Hepatocyte (in vitro differentiated cells): Measurements from ENCODE around the gene CCDC127. TPM values are rescaled to one million over a fixed set of nuclear protein-coding genes. Genes with fewer than 3 reads are reported as not detected.

Source experiments
- DNase-seq: peaks from one replicate; pipeline ENCODE4 v3.0.0-alpha.2; 2016; ENCODE audit warnings: low spot score
- H2AFZ ChIP-seq: fragments of 200-600 bp; sonication (generic); 2 replicates; pipeline ENCODE4 v1.6.0; 2016; ENCODE audit warnings: antibody characterized with exemption, mild to moderate bottlenecking
- H3K27ac ChIP-seq: fragments of 200-600 bp; sonication (generic); 2 replicates; pipeline ENCODE4 v1.5.1; 2016; ENCODE audit warnings: mild to moderate bottlenecking
- H3K27me3 ChIP-seq: fragments of 200-600 bp; sonication (generic); 2 replicates; pipeline ENCODE4 v1.6.1; 2016
- H3K36me3 ChIP-seq: fragments of 200-600 bp; sonication (generic); replicated peaks from 2 replicates; pipeline ENCODE4 v1.5.1; 2016; ENCODE audit warnings: low read depth; ENCODE audit not compliant: insufficient read depth
- H3K4me1 ChIP-seq: fragments of 200-600 bp; sonication (generic); 2 replicates; pipeline ENCODE4 v1.5.1; 2016; ENCODE audit warnings: mild to moderate bottlenecking, moderate library complexity; ENCODE audit not compliant: insufficient read depth
- H3K4me2 ChIP-seq: fragments of 200-600 bp; sonication (generic); 2 replicates; pipeline ENCODE4 v1.6.0; 2016
- H3K4me3 ChIP-seq: fragments of 200-600 bp; sonication (generic); 2 replicates; pipeline ENCODE4 v1.5.1; 2016; ENCODE audit warnings: mild to moderate bottlenecking
- H3K79me2 ChIP-seq: fragments of 200-600 bp; sonication (generic); 2 replicates; pipeline ENCODE4 v1.6.0; 2017; ENCODE audit warnings: mild to moderate bottlenecking
- H3K9me2 ChIP-seq: fragments of 200-600 bp; sonication (generic); replicated peaks from 2 replicates; pipeline ENCODE4 v1.6.0; 2017; ENCODE audit warnings: mild to moderate bottlenecking; ENCODE audit not compliant: insufficient read depth
- H3K9me3 ChIP-seq: fragments of 200-600 bp; sonication (generic); 2 replicates; pipeline ENCODE4 v1.5.1; 2016; ENCODE audit warnings: low read depth, mild to moderate bottlenecking
- H4K20me1 ChIP-seq: fragments of 200-600 bp; sonication (generic); 2 replicates; pipeline ENCODE4 v1.6.0; 2016; ENCODE audit warnings: mild to moderate bottlenecking; ENCODE audit not compliant: insufficient read depth, poor library complexity, severe bottlenecking
- CTCF ChIP-seq: fragments of 200-600 bp; sonication (generic); IDR thresholded peaks from 2 replicates; pipeline ENCODE4 v1.5.1; 2016; ENCODE audit warnings: antibody characterized with exemption, mild to moderate bottlenecking; ENCODE audit not compliant: poor library complexity
- EZH2 ChIP-seq: fragments of 200-600 bp; sonication (generic); IDR thresholded peaks from 2 replicates; pipeline ENCODE4 v1.6.1; 2016; ENCODE audit warnings: antibody characterized with exemption, mild to moderate bottlenecking, borderline replicate concordance
- EZH2phosphoT487 ChIP-seq: fragments of 200-600 bp; sonication (generic); IDR thresholded peaks from one replicate; pipeline ENCODE4 v1.6.1; 2018; ENCODE audit warnings: antibody characterized with exemption, mild to moderate bottlenecking, low read depth, moderate library complexity; ENCODE audit not compliant: unreplicated experiment, severe bottlenecking
- WGBS: methylation state at CpG from one replicate; pipeline ENCODE4 v1.1.6; 2016; ENCODE audit warnings: low lambda C conversion rate; ENCODE audit errors: missing lambda C conversion rate; 5-methylcytosine and 5-hydroxymethylcytosine counted together
- polyA plus RNA-seq: library from polyadenylated mRNA; unstranded; fragments of >200 nt; fragmentation: Nextera tagmentation; extraction: Ambion mirVana; gene quantifications from 2 replicates; pipeline ENCODE4 v1.2.1, GENCODE V29; 2016
- total RNA-seq: library from RNA; depleted of rRNA; stranded (reverse); fragments of >200 nt; gene quantifications from 2 replicates; pipeline ENCODE4 v1.2.3, GENCODE V29; 2014

The CCDC127 gene
- total and polyA plus RNA-seq, 2 experiments from 2014 or later, result 4.8 to 13.7 TPM

GRCh38 chr5:160921-161802 is 56.8 kb downstream of the CCDC127 start:
- Histone ChIP-seq H3K36me3 (no peaks in the 10 kb centered on the region), H4K20me1 (no peaks in the 10 kb centered on the region), H3K4me3 (no peak overlapping the region), H3K79me2 (no peaks in the 10 kb centered on the region), H3K4me2 (no peak overlapping the region), H3K9me3 (no peaks in the 10 kb centered on the region), H3K9me2 (no peaks in the 10 kb centered on the region), H3K27me3 (no peaks in the 10 kb centered on the region), H2AFZ (no peak overlapping the region), H3K4me1 (no peaks in the 10 kb centered on the region), H3K27ac (no peak overlapping the region)
- TF ChIP-seq CTCF, result no peak
- no peak for TF ChIP-seq EZH2
- TF ChIP-seq EZH2phosphoT487, result no peak
- no peak for DNase-seq
- 91% methylated on average over 23 of the region's 23 CpGs for WGBS

DNA sequence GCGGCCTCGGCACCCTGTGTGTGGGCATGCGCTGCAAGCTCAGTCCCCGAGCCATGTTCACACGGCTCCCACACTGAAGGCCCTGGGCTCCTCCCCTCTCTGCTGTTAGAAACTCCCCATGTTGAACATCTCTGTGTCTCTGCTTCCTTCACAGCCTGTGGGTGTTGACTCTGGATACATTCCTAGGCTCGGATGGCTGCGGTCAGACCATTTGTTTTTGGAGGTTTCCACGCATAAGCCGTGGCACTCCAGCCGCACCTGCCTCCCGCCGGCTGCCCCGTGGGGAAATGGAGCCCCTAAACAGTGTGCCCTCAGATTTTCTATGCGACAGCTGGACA is 57.8 kb downstream of the CCDC127 start:
- H4K20me1 ChIP-seq, result no peaks in the 10 kb centered on the region
- no peaks in the 10 kb centered on the region for H3K79me2 ChIP-seq
- no peak overlapping the region for H3K4me2 ChIP-seq
- no peaks in the 10 kb centered on the region for H3K27me3 ChIP-seq
- no peaks in the 10 kb centered on the region for H3K9me3 ChIP-seq
- H3K9me2 ChIP-seq, result no peaks in the 10 kb centered on the region
- DNase-seq, result no peak
- H2AFZ ChIP-seq, result no peak overlapping the region
- no peak overlapping the region for H3K4me3 ChIP-seq
- WGBS, result 94% methylated on average over 14 of the region's 14 CpGs
- TF ChIP-seq EZH2phosphoT487, result no peak
- TF ChIP-seq CTCF, result no peak
- TF ChIP-seq EZH2, result no peak
- H3K4me1 ChIP-seq, result no peaks in the 10 kb centered on the region
- no peaks in the 10 kb centered on the region for H3K36me3 ChIP-seq
- no peak overlapping the region for H3K27ac ChIP-seq

DNA sequence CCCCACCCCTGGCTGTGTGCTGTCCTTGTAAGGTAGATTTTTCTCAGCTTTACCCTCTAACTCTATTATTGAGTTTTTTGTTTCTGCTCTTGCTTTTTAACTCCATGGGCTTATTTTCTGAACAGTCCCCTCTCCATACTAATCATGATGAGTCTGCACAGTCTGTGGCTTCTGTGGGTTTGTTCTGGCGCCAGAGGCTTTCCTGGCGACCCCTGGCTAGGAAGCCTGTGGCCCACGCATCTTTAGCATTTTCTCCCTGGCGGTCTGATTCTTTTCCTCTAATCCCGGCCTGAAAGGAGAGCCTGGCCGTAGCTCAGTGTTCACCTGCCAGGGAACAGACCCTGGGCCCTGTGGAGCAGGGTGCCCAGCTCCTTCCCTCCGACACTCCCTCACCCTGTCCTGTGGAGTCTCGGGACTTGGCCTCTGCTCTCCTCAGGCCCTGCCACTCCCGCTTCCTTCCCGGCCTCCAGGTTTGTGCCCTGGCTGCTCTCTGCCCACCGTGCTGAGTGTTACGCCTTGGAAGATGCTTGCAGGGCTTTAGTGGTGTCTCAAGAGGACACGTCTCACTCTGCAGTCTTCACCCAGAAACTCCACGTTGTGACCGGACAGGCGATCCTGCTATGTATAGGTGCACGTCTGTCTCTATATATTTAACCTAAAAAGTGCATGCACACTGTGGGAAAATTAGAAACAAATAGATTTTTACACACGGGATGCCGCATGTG is 58.3 kb downstream of the CCDC127 start:
- Histone ChIP-seq H3K27ac (no peak overlapping the region), H3K4me1 (no peaks in the 10 kb centered on the region), H3K9me2 (no peaks in the 10 kb centered on the region), H3K4me3 (no peak overlapping the region), H3K79me2 (no peaks in the 10 kb centered on the region), H3K36me3 (no peaks in the 10 kb centered on the region), H4K20me1 (no peaks in the 10 kb centered on the region), H3K27me3 (no peaks in the 10 kb centered on the region), H3K9me3 (no peaks in the 10 kb centered on the region), H3K4me2 (no peak overlapping the region), H2AFZ (no peak overlapping the region)
- TF ChIP-seq EZH2, result no peak
- no peak for TF ChIP-seq CTCF
- WGBS, result 95% methylated on average over 19 of the region's 19 CpGs
- DNase-seq, result no peak
